ENCODE measurements around the gene PHLDA2. TPM values are rescaled to one million over a fixed set of nuclear protein-coding genes. Genes with fewer than 3 reads are reported as not detected.

PHLDA2 gene
- total and polyA plus RNA-seq, 9 of the 15 experiments (the other 6 are each of a cell fraction or from before 2014, with no cell fraction given): 0.43 to 42.4 (median 4.7) TPM

- TF ChIP-seq, protein P1, sequence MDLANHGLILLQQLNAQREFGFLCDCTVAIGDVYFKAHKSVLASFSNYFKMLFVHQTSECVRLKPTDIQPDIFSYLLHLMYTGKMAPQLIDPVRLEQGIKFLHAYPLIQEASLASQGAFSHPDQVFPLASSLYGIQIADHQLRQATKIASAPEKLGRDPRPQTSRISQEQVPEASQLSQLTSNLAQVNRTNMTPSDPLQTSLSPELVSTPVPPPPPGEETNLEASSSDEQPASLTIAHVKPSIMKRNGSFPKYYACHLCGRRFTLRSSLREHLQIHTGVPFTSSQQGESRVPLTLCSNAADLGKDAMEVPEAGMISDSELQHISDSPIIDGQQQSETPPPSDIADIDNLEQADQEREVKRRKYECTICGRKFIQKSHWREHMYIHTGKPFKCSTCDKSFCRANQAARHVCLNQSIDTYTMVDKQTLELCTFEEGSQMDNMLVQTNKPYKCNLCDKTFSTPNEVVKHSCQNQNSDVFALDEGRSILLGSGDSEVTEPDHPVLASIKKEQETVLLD (IDR thresholded peaks at IDR 0.05): no peak
- TF ChIP-seq, protein P2, sequence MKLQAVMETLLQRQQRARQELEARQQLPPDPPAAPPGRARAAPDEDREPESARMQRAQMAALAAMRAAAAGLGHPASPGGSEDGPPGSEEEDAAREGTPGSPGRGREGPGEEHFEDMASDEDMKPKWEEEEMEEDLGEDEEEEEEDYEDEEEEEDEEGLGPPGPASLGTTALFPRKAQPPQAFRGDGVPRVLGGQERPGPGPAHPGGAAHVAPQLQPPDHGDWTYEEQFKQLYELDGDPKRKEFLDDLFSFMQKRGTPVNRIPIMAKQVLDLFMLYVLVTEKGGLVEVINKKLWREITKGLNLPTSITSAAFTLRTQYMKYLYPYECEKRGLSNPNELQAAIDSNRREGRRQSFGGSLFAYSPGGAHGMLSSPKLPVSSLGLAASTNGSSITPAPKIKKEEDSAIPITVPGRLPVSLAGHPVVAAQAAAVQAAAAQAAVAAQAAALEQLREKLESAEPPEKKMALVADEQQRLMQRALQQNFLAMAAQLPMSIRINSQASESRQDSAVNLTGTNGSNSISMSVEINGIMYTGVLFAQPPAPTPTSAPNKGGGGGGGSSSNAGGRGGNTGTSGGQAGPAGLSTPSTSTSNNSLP (IDR thresholded peaks at IDR 0.05; ENCODE audit: borderline replicate concordance, low read depth, low read length): no peak
- TF ChIP-seq HMGXB4 (CRISPR knock-in tag; IDR thresholded peaks at IDR 0.05) (no peak), ETV1 (tag; conservative IDR thresholded peaks at IDR 0.05; ENCODE audit: low read depth) (no peak), POLR2B (IDR thresholded peaks at IDR 0.05; ENCODE audit: low read depth, partially characterized antibody) (no peak), RBFOX2 (IDR thresholded peaks at IDR 0.05; ENCODE audit: low read depth, low read length) (no peak; the same call in 1 of the 2 replicates), TEAD1 (CRISPR knock-in tag; IDR thresholded peaks at IDR 0.05) (no peak), KAT7 (CRISPR knock-in tag; IDR thresholded peaks at IDR 0.05; ENCODE audit: borderline replicate concordance) (no peak), SAFB (IDR thresholded peaks at IDR 0.05; ENCODE audit: borderline replicate concordance, low read depth, low read length) (no peak), GTF3C2 (IDR thresholded peaks at IDR 0.05; ENCODE audit: borderline replicate concordance, extremely low read depth, insufficient read length) (no peak), POLR2G (IDR thresholded peaks at IDR 0.05; ENCODE audit: low read depth, low read length) (no peak), U2AF1 (optimal IDR thresholded peaks at IDR 0.05; ENCODE audit: low read depth, low read length) (no peak), ZKSCAN1 (IDR thresholded peaks at IDR 0.05; ENCODE audit: low read depth, low read length) (no peak), HSF4 (CRISPR knock-in tag; IDR thresholded peaks at IDR 0.05; ENCODE audit: borderline replicate concordance) (no peak), RFX1 (IDR thresholded peaks at IDR 0.05) (no peak)
- TF ChIP-seq, protein P3, sequence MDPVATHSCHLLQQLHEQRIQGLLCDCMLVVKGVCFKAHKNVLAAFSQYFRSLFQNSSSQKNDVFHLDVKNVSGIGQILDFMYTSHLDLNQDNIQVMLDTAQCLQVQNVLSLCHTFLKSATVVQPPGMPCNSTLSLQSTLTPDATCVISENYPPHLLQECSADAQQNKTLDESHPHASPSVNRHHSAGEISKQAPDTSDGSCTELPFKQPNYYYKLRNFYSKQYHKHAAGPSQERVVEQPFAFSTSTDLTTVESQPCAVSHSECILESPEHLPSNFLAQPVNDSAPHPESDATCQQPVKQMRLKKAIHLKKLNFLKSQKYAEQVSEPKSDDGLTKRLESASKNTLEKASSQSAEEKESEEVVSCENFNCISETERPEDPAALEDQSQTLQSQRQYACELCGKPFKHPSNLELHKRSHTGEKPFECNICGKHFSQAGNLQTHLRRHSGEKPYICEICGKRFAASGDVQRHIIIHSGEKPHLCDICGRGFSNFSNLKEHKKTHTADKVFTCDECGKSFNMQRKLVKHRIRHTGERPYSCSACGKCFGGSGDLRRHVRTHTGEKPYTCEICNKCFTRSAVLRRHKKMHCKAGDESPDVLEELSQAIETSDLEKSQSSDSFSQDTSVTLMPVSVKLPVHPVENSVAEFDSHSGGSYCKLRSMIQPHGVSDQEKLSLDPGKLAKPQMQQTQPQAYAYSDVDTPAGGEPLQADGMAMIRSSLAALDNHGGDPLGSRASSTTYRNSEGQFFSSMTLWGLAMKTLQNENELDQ (CRISPR knock-in tag; IDR thresholded peaks at IDR 0.05; ENCODE audit: borderline replicate concordance): no peak
Measured at GRCh38 chr11:2892967-2893528, 36.2 kb downstream of the PHLDA2 start (continued).

All from K562 (cell line).